Measurements from ENCODE around the gene HMGN1. TPM values are rescaled to one million over a fixed set of nuclear protein-coding genes. Genes with fewer than 3 reads are reported as not detected.

Gene HMGN1
- total RNA-seq, 1 donor from 2014 or later, result 376 TPM

DNA sequence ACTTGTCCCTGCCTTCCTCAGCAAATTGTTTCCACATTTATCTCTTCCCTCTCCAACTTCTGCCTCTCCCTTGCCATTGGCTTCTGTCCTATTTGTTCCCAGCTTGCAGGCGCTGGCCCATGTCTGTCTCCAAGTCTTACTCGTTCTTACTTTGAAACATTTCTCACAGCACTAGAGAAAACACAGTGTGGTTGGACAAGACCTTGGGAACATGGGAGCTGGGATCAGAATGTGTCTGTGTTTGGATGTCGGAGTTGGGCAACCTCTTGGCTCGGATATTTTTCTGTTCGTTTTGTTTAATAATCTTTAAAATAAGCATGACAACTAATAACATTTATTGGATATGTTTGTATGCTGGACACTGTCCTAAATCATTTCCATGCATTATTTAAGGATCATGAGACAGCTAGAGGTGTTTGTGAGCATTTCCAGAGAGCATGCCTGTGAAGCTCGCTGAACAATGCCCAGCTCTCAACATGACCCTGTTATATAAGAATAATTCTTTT, 29.6 kb downstream of the HMGN1 start:
- DNase-seq (ENCODE audit: low read depth), result no peak
- TF ChIP-seq, protein P1, sequence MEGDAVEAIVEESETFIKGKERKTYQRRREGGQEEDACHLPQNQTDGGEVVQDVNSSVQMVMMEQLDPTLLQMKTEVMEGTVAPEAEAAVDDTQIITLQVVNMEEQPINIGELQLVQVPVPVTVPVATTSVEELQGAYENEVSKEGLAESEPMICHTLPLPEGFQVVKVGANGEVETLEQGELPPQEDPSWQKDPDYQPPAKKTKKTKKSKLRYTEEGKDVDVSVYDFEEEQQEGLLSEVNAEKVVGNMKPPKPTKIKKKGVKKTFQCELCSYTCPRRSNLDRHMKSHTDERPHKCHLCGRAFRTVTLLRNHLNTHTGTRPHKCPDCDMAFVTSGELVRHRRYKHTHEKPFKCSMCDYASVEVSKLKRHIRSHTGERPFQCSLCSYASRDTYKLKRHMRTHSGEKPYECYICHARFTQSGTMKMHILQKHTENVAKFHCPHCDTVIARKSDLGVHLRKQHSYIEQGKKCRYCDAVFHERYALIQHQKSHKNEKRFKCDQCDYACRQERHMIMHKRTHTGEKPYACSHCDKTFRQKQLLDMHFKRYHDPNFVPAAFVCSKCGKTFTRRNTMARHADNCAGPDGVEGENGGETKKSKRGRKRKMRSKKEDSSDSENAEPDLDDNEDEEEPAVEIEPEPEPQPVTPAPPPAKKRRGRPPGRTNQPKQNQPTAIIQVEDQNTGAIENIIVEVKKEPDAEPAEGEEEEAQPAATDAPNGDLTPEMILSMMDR (conservative IDR thresholded peaks at IDR 0.05; ENCODE audit: low read depth, low read length), result no peak

DNA sequence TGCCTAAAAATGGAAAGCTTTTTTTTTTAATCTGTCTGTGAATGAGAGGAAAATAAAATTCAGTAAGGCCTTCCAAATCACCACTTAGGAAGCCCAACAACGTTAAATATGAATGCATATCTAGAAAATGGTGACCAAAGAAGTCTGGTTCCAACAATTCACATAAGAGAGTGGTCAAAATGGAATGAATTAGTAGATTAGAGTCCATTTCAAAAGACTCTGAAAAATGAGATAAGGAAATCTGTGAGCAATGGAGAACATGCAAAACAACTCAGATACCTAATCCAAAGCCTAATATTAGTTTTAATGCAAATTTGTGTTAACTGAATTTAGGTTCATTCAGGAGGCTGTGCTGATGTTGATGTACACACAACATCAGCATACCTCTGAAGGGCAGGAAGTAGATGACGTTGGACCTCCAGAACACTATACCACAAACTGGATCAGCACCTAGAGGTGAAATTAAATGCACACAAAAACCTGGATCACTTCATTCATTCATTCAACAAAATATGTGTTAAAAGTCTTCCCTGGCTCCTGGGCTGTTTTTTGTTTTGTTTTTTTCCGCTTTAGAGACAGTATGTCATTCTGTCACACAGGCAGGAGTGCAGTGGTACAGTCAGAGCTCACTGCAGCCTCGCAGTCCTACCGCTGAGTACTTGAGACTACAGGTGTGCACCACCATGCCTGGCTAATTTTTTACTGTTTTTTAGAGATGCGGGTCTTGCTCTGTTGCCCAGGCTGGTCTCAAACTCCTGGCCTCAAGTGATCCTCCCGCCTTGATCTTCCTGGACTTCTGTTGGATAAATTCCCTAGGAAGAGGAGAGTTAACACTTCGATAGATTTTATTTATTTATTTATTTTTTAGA, 30.6 kb downstream of the HMGN1 start:
- TF ChIP-seq, protein P1 (conservative IDR thresholded peaks at IDR 0.05; ENCODE audit: low read depth, low read length), result no peak
- DNase-seq (ENCODE audit: low read depth), result no peak
- H3K4me3 ChIP-seq (ENCODE audit: low read depth, low read length), result no peak overlapping the region

More for the DNA sequence above, 29.6 kb downstream of the HMGN1 start:
- H3K4me3 ChIP-seq (ENCODE audit: low read depth, low read length), result no peak overlapping the region

DNA sequence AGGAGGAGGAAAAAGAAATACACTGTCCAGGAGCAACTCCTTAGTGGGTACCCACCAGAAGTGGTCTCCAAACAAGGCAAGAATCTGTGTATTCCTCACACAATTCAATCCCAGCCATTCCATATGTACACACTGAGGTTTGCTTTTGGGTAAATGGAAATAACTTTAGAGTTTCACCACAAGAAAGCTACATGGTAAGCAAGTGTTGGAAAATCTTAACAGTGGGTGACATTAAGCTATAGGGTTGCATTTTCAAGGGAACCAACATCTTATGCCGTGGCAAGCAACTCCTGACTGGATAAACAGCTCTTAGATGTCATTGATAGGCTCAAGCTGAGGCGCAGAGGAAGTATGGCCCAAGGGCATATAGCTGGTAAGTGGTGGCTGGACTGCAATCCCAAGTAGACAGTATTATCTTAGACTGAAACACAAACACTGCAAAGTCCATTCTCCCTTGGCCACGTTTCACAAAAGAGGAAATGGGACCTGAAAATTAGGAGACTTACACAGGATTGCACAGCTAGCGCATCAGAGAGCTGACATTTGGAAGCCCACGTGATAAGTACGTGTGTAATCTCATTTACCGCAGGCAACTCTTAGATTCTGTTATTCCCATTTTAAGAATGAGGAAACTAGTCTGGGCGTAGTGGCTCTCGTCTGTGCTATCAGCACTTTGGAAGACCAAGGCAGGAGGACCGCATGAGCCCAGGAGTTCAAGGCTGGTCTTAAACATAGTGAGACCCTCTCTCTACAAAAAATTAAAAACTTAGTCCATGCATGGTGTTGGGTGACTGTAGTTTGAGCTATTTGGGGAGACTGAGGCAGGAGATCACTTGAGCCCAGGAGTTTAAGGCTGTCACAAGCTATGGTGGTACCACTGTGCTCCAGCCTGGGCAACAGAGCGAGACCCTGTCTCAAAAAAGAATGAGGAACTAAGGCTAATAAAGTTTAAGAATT, 31.5 kb downstream of the HMGN1 start:
- DNase-seq (ENCODE audit: low read depth), result no peak
- TF ChIP-seq, protein P1 (conservative IDR thresholded peaks at IDR 0.05; ENCODE audit: low read depth, low read length), result no peak
- H3K4me3 ChIP-seq (ENCODE audit: low read depth, low read length), result no peak overlapping the region

DNA sequence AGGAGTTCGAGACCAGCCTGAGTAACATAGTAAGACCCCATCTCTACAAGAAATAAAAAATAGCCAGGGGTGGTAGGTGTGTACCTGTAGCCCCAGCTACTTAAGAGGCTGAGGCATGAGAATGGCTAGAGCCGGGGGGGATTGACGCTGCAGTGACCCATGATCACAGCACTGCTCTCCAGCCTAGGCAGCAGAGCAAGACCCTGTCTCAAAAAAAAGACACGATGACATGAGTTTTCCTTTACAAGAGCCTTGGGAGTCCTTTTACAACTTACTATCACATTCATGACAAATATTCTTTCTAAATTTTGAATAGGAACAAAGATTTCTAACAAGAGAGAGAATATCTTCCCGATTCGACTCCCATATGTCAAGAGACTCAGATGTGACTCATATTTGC, 32.2 kb downstream of the HMGN1 start:
- TF ChIP-seq, protein P1 (conservative IDR thresholded peaks at IDR 0.05; ENCODE audit: low read depth, low read length), result no peak
- no peak for DNase-seq (ENCODE audit: low read depth)
- no peak overlapping the region for H3K4me3 ChIP-seq (ENCODE audit: low read depth, low read length)

DNA sequence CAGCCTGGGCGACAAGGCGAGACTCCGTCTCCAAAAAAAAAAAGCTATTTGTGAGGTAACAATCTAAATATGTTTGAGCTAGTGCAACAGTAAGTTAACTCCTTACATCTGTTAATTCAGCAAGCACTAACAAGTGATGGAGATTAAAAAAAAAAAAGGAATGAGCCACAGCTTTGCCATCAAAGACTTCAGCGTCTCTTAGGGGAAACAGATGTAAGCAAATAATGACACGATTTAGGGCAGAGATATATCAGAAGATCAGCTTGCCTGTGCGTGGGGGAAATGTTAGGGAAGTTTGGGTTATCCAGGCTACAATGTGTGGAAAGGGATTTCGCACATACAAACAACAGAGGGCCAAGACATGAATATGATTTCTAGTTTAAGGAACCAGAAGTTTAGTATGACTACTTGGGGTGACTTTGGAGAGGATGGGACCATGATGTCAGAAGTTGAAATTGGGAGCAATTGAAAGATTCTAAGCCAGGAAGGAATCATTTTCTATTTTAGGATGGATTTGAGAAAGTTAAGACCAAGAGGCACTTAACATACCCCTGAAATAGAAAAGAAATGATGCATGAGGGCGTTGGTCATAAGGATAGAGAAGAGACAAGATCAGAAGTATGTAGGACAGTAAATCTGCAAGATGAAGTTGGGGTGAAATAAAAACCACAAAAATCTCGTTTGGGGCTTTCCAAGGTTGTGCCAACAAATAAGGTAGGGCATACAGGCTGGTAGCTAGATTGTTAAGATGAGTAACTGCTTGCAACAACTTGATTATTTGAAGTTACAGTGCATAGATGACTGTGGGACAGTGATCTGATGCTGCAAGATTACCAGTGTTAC, 33.1 kb downstream of the HMGN1 start:
- TF ChIP-seq, protein P1 (conservative IDR thresholded peaks at IDR 0.05; ENCODE audit: low read depth, low read length), result no peak
- no peak for DNase-seq (ENCODE audit: low read depth)

More for the DNA sequence above, 33.1 kb downstream of the HMGN1 start:
- H3K4me3 ChIP-seq (ENCODE audit: low read depth, low read length), result no peak overlapping the region

Data from epithelial cell of proximal tubule (primary cell).